ENCODE data around the gene ETS1. TPM values are rescaled to one million over a fixed set of nuclear protein-coding genes. Genes with fewer than 3 reads are reported as not detected.

Gene ETS1, protein sequence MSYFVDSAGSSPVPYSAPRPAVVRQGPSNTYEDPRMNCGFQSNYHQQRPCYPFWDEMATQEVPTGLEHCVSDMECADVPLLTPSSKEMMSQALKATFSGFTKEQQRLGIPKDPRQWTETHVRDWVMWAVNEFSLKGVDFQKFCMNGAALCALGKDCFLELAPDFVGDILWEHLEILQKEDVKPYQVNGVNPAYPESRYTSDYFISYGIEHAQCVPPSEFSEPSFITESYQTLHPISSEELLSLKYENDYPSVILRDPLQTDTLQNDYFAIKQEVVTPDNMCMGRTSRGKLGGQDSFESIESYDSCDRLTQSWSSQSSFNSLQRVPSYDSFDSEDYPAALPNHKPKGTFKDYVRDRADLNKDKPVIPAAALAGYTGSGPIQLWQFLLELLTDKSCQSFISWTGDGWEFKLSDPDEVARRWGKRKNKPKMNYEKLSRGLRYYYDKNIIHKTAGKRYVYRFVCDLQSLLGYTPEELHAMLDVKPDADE
- total RNA-seq (19.7 and 21.8 TPM in 2 replicates), polyA plus RNA-seq (6.6 and 6.7 TPM in 2 replicates)

DNA sequence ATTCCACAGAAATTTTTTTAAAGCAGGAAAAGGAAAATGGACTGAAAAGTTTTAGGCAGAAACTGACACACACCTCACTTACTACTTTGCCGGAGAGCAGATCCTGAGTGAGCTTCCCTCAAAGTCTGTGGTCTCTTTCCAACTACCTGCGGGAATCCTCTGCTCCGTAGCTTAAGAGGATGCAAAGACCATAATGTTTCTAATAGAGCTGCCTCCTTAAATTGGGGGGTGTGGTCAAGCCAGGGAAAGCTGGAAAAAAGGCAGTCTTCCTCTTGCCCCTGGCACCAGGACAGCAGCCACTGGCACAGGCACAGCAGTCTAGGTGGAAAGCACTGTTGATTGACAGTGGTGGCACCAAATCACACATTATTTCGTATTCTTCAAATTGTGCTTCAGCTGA is at the start of gene ETS1:
TSS of gene ETS1 (minus strand) at position 144 of the 400 bp plus-strand sequence. CDS start 14,428 bp downstream, outside the sequence.
- Histone ChIP-seq H3K4me3 (no peak within 1 kb of the TSS), H2AFZ (no peak within 1 kb of the TSS)

DNA sequence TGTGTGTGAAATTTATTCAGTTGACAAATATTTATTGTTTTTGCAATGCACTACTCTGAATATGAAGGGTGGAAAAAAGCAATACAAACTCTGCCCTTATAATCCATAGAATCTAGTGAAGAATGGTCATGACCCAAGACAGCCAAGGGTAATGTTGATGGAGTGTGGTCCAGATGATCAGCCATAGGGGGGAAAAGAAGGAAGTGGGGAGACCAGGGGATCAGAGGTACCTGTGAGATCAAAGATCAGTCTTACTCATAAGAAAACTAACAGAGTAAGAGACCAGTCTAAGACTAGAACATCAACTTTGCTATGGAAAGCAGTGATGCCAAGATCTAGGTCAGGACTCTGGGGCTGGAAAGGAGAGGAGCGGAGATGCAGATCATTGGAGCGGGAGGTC is 47.0 kb upstream of the ETS1 start:
- H3K9me2 ChIP-seq (replicated peaks; ENCODE audit: insufficient read depth): no peaks in the 10 kb centered on the region
- no peak overlapping the region for H3K4me2 ChIP-seq
- no peaks in the 10 kb centered on the region for H3K36me3 ChIP-seq (replicated peaks; ENCODE audit: insufficient read depth, low read depth)
- TF ChIP-seq EZH2phosphoT487 (IDR thresholded peaks at IDR 0.05; ENCODE audit: low read depth, severe bottlenecking, unreplicated experiment) (no peak), EZH2 (IDR thresholded peaks at IDR 0.05; ENCODE audit: borderline replicate concordance) (no peak)
- TF ChIP-seq, protein P1, sequence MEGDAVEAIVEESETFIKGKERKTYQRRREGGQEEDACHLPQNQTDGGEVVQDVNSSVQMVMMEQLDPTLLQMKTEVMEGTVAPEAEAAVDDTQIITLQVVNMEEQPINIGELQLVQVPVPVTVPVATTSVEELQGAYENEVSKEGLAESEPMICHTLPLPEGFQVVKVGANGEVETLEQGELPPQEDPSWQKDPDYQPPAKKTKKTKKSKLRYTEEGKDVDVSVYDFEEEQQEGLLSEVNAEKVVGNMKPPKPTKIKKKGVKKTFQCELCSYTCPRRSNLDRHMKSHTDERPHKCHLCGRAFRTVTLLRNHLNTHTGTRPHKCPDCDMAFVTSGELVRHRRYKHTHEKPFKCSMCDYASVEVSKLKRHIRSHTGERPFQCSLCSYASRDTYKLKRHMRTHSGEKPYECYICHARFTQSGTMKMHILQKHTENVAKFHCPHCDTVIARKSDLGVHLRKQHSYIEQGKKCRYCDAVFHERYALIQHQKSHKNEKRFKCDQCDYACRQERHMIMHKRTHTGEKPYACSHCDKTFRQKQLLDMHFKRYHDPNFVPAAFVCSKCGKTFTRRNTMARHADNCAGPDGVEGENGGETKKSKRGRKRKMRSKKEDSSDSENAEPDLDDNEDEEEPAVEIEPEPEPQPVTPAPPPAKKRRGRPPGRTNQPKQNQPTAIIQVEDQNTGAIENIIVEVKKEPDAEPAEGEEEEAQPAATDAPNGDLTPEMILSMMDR (IDR thresholded peaks at IDR 0.05; ENCODE audit: poor library complexity): no peak
- H3K9me3 ChIP-seq (ENCODE audit: low read depth): no peaks in the 10 kb centered on the region
- H3K27me3 ChIP-seq: no peaks in the 10 kb centered on the region
- no peak overlapping the region for H3K27ac ChIP-seq
- peaks cover 7% of the 10 kb centered on the region for H3K4me1 ChIP-seq (ENCODE audit: insufficient read depth)
- DNase-seq (ENCODE audit: low spot score): no peak
- no peak overlapping the region for H3K4me3 ChIP-seq
- 94% methylated on average over 2 of the region's 2 CpGs for WGBS (ENCODE audit: low lambda C conversion rate, missing lambda C conversion rate)
- no peak overlapping the region for H2AFZ ChIP-seq
- H4K20me1 ChIP-seq (ENCODE audit: insufficient read depth, poor library complexity, severe bottlenecking): no peaks in the 10 kb centered on the region
- no peaks in the 10 kb centered on the region for H3K79me2 ChIP-seq

More for the DNA sequence above, at the start of gene ETS1:
- TF ChIP-seq, protein P1 (IDR thresholded peaks at IDR 0.05; ENCODE audit: poor library complexity): no peak
- no peak for TF ChIP-seq EZH2 (IDR thresholded peaks at IDR 0.05; ENCODE audit: borderline replicate concordance)
- no peak for TF ChIP-seq EZH2phosphoT487 (IDR thresholded peaks at IDR 0.05; ENCODE audit: low read depth, severe bottlenecking, unreplicated experiment)
- no peak within 1 kb of the TSS for H3K27ac ChIP-seq
- peak within 1 kb of the TSS; percentile 67 for H3K4me2 ChIP-seq
- H4K20me1 ChIP-seq (ENCODE audit: insufficient read depth, poor library complexity, severe bottlenecking): no peaks in the 10 kb centered on the region
- peaks cover 3% of the 10 kb centered on the region for H3K4me1 ChIP-seq (ENCODE audit: insufficient read depth)
- DNase-seq (ENCODE audit: low spot score): no peak
- H3K9me3 ChIP-seq (ENCODE audit: low read depth): no peaks in the 10 kb centered on the region
- H3K27me3 ChIP-seq: peaks cover 55% of the 10 kb centered on the region
- 16% methylated on average over 4 of the region's 4 CpGs for WGBS (ENCODE audit: low lambda C conversion rate, missing lambda C conversion rate)
- H3K36me3 ChIP-seq (replicated peaks; ENCODE audit: insufficient read depth, low read depth): no peaks in the 10 kb centered on the region
- no peaks in the 10 kb centered on the region for H3K79me2 ChIP-seq
- no peaks in the 10 kb centered on the region for H3K9me2 ChIP-seq (replicated peaks; ENCODE audit: insufficient read depth)

DNA sequence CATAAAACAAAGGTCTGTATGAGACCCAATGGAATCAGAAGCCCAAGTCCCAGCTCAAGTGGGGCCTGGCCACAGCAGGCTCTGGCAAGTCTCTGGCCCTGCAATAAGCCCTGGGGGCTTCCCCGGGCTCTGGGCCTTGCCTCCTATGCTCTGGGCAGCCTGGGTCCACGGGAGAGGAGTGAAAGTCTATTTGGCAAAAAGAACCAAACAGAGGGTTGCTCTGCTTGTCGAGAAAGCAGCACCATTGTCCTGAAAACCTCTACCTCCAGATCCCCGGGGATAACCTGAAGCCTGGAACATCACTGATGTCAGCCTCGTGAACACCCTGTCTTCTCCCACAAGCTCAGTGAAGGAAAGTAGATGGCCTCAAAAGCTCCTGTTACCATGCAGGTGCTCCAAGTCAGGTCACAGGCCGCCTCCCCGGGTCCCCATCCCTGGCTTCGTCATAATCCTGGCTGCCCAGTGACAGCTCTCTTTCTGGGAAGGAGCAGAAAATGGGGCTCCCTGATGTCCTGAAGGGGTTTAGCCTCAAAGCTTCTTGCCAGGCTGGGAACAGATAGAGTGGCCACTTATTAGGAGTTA is 46.1 kb upstream of the ETS1 start:
- Histone ChIP-seq H3K9me2 (replicated peaks; ENCODE audit: insufficient read depth) (no peaks in the 10 kb centered on the region), H2AFZ (no peak overlapping the region), H4K20me1 (ENCODE audit: insufficient read depth, poor library complexity, severe bottlenecking) (no peaks in the 10 kb centered on the region), H3K4me1 (ENCODE audit: insufficient read depth) (peaks cover 9% of the 10 kb centered on the region), H3K36me3 (replicated peaks; ENCODE audit: insufficient read depth, low read depth) (no peaks in the 10 kb centered on the region), H3K9me3 (ENCODE audit: low read depth) (no peaks in the 10 kb centered on the region), H3K27me3 (no peaks in the 10 kb centered on the region), H3K27ac (no peak overlapping the region), H3K4me2 (no peak overlapping the region), H3K79me2 (no peaks in the 10 kb centered on the region), H3K4me3 (no peak overlapping the region)
- 79% methylated on average over 8 of the region's 8 CpGs for WGBS (ENCODE audit: low lambda C conversion rate, missing lambda C conversion rate)
- no peak for DNase-seq (ENCODE audit: low spot score)
- TF ChIP-seq, protein P1 (IDR thresholded peaks at IDR 0.05; ENCODE audit: poor library complexity): no peak
- TF ChIP-seq EZH2 (IDR thresholded peaks at IDR 0.05; ENCODE audit: borderline replicate concordance) (no peak), EZH2phosphoT487 (IDR thresholded peaks at IDR 0.05; ENCODE audit: low read depth, severe bottlenecking, unreplicated experiment) (no peak)
